ENCODE measurements around the gene ZNF518A. TPM values are rescaled to one million over a fixed set of nuclear protein-coding genes. Genes with fewer than 3 reads are reported as not detected.
"Not testable (repeated sequence)": the region's sequence is repeated elsewhere in the genome, so short reads cannot be mapped to it uniquely, and the experiment has no call there.

Gene ZNF518A
- total and polyA plus RNA-seq, 2 donors: 5.1 to 101 TPM

DNA sequence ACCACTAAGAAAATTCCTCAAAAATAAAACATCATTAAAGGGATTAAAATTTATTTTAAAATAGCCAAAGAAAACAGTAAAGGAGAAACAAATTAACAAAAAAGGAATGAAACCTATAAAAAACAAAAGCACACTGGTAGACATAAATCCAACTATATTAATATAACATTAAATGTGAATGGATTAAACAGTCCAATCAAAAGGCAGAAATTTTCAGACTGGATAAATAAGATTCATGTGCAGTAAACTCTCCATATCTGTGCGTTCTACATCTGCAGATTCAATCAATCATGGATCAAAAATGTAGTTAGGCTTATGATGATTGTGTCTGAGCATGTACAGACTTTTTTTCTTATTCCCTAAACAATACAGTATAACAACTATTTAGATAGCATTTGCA is 42.6 kb downstream of the ZNF518A start:
- 99% methylated on average over 1 of the region's 1 CpG for WGBS
- Histone ChIP-seq H3K27ac (ENCODE audit: low read depth) (no peak overlapping the region), H3K4me1 (ENCODE audit: insufficient read depth) (no peaks in the 10 kb centered on the region), H3K4me3 (ENCODE audit: low read depth, low read length) (no peak overlapping the region), H3K36me3 (ENCODE audit: insufficient read depth) (no peaks in the 10 kb centered on the region)
- no peak for DNase-seq (ENCODE audit: extremely low spot score)

DNA sequence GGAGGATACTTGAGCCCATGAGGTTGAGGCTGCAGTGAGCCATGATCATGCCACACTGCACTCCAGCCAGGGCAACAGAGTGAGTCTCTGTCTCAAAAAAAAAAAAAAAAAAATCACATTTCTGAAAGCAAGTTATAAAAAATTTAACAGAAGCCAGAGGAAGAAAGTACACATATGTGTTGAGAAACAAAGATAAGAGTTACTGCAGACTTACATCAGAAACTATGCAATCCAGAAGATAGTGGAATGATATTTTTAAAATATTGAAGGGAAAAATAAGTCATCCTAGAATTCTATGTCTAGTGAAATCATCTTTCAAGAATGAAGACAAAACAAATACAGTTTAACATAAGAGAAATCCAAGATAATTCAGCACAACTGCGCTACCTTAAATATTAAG is 46.9 kb downstream of the ZNF518A start:
- 99% methylated on average over 1 of the region's 1 CpG for WGBS
- Histone ChIP-seq H3K4me3 (ENCODE audit: low read depth, low read length) (no peak overlapping the region), H3K27ac (ENCODE audit: low read depth) (no peak overlapping the region), H3K36me3 (ENCODE audit: insufficient read depth) (no peaks in the 10 kb centered on the region), H3K4me1 (ENCODE audit: insufficient read depth) (no peaks in the 10 kb centered on the region)
- DNase-seq (ENCODE audit: extremely low spot score): no peak

DNA sequence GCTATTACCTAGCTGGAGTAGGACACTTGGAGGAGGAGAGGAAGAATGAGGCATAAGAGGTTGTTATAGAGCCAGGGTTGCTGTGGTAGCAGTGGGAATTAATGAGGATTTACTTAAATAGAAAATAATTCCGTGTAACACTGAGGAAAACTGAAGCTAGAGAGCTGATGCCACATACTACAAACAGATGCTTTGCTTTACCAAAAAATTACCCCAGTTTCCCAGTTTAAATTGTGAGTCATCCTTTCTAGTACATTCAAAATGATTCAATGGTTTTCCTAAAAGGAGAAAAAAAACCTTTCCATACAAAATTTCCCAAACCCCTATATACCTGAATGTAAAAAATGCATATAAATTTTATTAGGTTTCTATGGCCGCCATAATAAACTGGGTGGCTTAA is 58.3 kb downstream of the ZNF518A start:
- no peak for DNase-seq (ENCODE audit: extremely low spot score)
- Histone ChIP-seq H3K36me3 (ENCODE audit: insufficient read depth) (no peaks in the 10 kb centered on the region), H3K27ac (ENCODE audit: low read depth) (no peak overlapping the region), H3K4me1 (ENCODE audit: insufficient read depth) (no peaks in the 10 kb centered on the region), H3K4me3 (ENCODE audit: low read depth, low read length) (no peak overlapping the region)
- 78% methylated on average over 2 of the region's 2 CpGs for WGBS

DNA sequence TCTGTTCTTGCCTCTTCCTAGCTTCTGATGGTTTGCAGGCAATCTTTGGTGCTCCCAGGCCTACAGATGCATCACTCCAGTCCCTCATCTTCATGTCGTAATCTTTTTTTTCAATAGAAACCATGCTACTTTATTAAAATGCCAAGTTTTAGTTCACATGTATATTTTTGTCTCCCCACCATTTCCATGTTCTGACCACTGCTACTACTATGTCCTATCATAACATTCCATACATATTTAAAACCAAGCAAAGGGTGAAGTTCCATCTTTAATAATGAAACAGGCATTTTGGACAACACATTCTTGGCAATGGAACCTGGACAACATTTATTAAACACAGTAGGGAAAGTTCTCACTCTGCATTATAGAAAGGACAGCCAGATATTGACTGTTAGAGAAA is 58.8 kb downstream of the ZNF518A start:
- H3K4me1 ChIP-seq (ENCODE audit: insufficient read depth): no peaks in the 10 kb centered on the region
- WGBS: 84% methylated on average over 1 of the region's 1 CpG
- DNase-seq (ENCODE audit: extremely low spot score): no peak
- no peak overlapping the region for H3K27ac ChIP-seq (ENCODE audit: low read depth)
- no peaks in the 10 kb centered on the region for H3K36me3 ChIP-seq (ENCODE audit: insufficient read depth)
- H3K4me3 ChIP-seq (ENCODE audit: low read depth, low read length): no peak overlapping the region

DNA sequence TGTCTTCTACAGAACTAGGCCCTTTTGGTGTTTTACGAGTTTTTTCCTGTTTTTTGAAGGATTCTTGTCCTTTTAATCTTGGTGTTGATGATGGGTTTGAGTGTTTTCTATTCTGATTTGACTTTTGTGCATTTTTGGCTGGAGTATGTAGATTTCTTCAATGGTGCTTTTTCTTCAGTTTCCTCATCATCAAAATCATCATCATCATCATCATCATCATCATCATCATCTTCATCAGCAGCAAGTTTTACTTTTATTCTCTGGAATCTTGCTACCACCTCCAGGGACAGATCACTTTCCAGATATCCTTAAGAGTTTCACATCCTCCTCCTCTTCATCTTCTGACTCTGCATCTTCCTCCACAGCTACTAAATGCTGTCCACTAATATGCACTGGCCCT is 59.4 kb downstream of the ZNF518A start:
- H3K4me1 ChIP-seq (ENCODE audit: insufficient read depth); H3K36me3 ChIP-seq (ENCODE audit: insufficient read depth); DNase-seq (ENCODE audit: extremely low spot score); H3K27ac ChIP-seq (ENCODE audit: low read depth); H3K4me3 ChIP-seq (ENCODE audit: low read depth, low read length): not testable (repeated sequence)
- 75% methylated on average over 1 of the region's 1 CpG for WGBS

DNA sequence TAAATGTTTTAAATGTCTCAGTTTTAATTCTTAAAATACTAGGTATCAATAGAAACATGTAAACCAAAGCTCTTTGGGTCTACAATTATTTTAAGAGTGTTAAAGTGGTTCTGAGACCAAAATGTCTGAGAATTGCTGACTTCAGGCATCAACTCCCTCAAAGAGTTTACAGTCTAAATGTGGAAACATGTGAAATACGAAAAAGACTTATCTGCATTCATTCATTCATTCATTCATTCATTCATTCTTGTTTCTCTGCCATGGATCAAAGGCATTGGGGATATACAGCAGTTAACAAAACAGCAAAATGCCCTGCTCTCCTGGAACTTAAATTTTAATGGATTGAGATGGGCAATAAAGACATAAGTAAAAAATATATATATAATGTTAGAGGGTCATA is 71.4 kb downstream of the ZNF518A start:
- Histone ChIP-seq H3K27ac (ENCODE audit: low read depth) (no peak overlapping the region), H3K36me3 (ENCODE audit: insufficient read depth) (peaks cover 1% of the 10 kb centered on the region), H3K4me3 (ENCODE audit: low read depth, low read length) (no peak overlapping the region), H3K4me1 (ENCODE audit: insufficient read depth) (no peaks in the 10 kb centered on the region)
- 53% methylated on average over 1 of the region's 1 CpG for WGBS
- no peak for DNase-seq (ENCODE audit: extremely low spot score)

DNA sequence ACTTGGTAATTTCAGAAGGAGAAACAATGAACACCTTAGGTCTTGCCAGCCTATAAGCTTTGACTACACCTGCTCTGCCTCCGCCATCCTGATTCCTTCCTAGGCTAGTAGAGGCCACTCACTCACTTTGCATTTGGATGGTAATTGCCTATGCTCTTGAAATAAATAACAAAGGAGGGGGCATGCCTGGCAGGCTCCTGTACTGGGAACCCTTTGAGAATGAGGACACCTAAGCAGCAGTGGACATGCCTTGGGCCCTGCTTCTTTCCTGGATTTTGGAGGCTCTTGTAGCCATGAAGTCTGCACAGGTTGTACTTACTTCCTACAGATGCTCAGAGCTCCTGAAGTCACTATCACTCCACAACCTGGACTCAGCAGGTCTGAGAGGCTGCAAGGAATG is 75.5 kb downstream of the ZNF518A start:
- H3K4me3 ChIP-seq (ENCODE audit: low read depth, low read length): no peak overlapping the region
- 93% methylated on average over 1 of the region's 1 CpG for WGBS
- no peaks in the 10 kb centered on the region for H3K36me3 ChIP-seq (ENCODE audit: insufficient read depth)
- DNase-seq (ENCODE audit: extremely low spot score): no peak
- H3K27ac ChIP-seq (ENCODE audit: low read depth): no peak overlapping the region
- no peaks in the 10 kb centered on the region for H3K4me1 ChIP-seq (ENCODE audit: insufficient read depth)

DNA sequence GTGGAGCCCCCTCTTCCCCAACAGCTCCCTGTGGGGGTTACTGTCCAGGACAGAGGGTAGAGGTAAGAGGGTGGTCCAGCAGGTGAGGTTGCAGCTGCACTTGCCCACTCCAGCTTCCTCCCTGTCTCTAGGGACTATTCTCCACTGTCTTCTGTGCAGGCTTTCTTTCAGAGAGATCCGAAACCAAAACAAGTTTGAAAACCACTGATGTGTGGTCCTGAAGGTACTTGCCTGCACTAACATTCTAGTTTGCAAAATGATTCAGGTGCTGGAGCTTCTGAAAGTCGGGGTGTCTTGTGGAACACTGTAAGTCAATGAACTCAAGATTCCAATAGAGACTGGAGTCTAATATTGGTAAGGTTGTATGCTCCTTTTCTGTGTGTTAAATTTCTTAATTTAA is 78.2 kb downstream of the ZNF518A start:
- Histone ChIP-seq H3K27ac (ENCODE audit: low read depth) (no peak overlapping the region), H3K36me3 (ENCODE audit: insufficient read depth) (no peaks in the 10 kb centered on the region), H3K4me1 (ENCODE audit: insufficient read depth) (no peaks in the 10 kb centered on the region), H3K4me3 (ENCODE audit: low read depth, low read length) (no peak overlapping the region)
- WGBS: 87% methylated on average over 2 of the region's 2 CpGs
- no peak for DNase-seq (ENCODE audit: extremely low spot score)

DNA sequence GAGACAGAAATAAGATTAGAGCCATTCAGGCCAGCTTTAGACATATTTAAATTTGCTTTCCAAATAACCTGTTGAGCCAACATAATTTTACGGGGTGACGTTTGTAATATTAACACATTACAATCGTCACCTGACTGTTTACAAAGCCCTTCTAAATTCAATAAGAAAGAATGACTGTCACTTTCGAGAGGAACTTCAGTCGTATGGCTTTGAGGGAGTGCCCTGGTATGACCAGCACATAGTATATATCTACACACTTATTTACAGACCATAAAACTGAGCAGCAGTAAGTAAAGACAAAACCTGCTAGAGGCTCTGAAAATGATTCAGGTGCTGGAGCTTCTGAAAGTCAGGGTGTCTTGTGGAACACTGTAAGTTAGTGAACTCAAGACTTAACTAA is 78.8 kb downstream of the ZNF518A start:
- Histone ChIP-seq H3K4me1 (ENCODE audit: insufficient read depth) (no peaks in the 10 kb centered on the region), H3K27ac (ENCODE audit: low read depth) (no peak overlapping the region)
- WGBS: 77% methylated on average over 5 of the region's 5 CpGs

DNA sequence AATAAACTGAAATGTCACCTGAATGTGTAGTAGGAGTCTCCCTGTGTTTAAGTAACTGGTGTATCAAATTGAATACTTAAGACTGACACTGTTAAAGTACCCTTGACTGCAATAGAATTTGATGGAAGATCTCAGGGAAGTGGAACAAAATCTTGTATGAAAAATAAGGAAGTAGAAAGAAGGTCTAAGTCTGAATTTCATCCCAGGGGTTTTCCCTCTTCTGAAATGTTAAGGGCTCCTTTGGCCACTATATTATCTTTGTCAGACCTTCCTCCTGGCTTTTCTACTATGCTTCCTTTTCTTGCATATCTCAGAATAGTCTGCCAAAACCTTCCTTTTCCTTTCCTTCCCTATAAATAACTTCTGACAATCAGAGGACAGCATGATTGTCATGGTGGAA is 81.7 kb downstream of the ZNF518A start:
- no peaks in the 10 kb centered on the region for H3K36me3 ChIP-seq (ENCODE audit: insufficient read depth)
- no peak overlapping the region for H3K27ac ChIP-seq (ENCODE audit: low read depth)
- no peaks in the 10 kb centered on the region for H3K4me1 ChIP-seq (ENCODE audit: insufficient read depth)
- H3K4me3 ChIP-seq (ENCODE audit: low read depth, low read length): no peak overlapping the region
- DNase-seq (ENCODE audit: extremely low spot score): no peak

More for the DNA sequence above, 78.8 kb downstream of the ZNF518A start:
- H3K4me3 ChIP-seq (ENCODE audit: low read depth, low read length): no peak overlapping the region
- no peaks in the 10 kb centered on the region for H3K36me3 ChIP-seq (ENCODE audit: insufficient read depth)
- DNase-seq (ENCODE audit: extremely low spot score): no peak

DNA sequence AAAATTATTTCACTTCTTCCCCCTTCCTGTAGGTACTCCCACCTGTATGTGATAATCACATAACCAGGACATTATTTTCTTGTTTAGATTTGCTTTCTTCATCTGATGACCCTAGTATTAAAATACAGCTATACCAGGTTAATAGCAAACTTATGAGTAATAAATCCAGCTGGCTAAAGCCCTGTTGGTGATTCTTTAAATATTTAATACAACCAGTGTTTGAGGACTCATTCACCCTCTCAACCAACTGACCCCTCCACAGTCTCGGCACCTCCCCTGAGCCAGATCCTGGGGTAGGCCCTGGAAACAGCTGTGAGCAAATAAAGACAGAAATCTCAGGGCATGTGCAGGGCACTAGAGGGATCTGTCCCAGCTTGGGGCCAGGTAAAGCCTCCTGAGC is 82.8 kb downstream of the ZNF518A start:
- H3K36me3 ChIP-seq (ENCODE audit: insufficient read depth): no peaks in the 10 kb centered on the region
- no peak overlapping the region for H3K4me3 ChIP-seq (ENCODE audit: low read depth, low read length)
- no peak for DNase-seq (ENCODE audit: extremely low spot score)
- no peaks in the 10 kb centered on the region for H3K4me1 ChIP-seq (ENCODE audit: insufficient read depth)
- no peak overlapping the region for H3K27ac ChIP-seq (ENCODE audit: low read depth)
- 92% methylated on average over 1 of the region's 1 CpG for WGBS

Small RNA genes lying within 50 kb of the gene (small RNA-seq; reads per million reads assigned to genes)
- gene RNU6-271P: not detected

Other genes with a start within 250 kb of the ZNF518A start
- 13.1 TPM for gene CC2D2B, start 222.3 kb upstream of the ZNF518A start, total RNA-seq
- gene CC2D2B, start 222.3 kb upstream of the ZNF518A start, polyA plus RNA-seq: 0.75 TPM
- gene CCNJ, start 86.7 kb upstream of the ZNF518A start, total RNA-seq: 7.3 TPM
- gene CCNJ, start 86.7 kb upstream of the ZNF518A start, polyA plus RNA-seq: 3.5 TPM
- gene BLNK, start 141.3 kb downstream of the ZNF518A start, total RNA-seq: 7.3 TPM
- gene BLNK, start 141.3 kb downstream of the ZNF518A start, polyA plus RNA-seq: 1.9 TPM
- not detected for gene DNTT, start 174.1 kb downstream of the ZNF518A start, total RNA-seq
- gene DNTT, start 174.1 kb downstream of the ZNF518A start, polyA plus RNA-seq: not detected
- gene OPALIN, start 228.7 kb downstream of the ZNF518A start, total RNA-seq: not detected
- not detected for gene OPALIN, start 228.7 kb downstream of the ZNF518A start, polyA plus RNA-seq

Data from urinary bladder (tissue), 4 donors.